GM10847 (cell line): ENCODE results near the gene AGTPBP1.

Experiments
- POLR2A ChIP-seq: IDR thresholded peaks from 2 replicates; pipeline ENCODE4 v1.6.1; 2011; ENCODE audit not compliant: insufficient read length; ENCODE audit errors: extremely low read depth

AGTPBP1 gene

DNA sequence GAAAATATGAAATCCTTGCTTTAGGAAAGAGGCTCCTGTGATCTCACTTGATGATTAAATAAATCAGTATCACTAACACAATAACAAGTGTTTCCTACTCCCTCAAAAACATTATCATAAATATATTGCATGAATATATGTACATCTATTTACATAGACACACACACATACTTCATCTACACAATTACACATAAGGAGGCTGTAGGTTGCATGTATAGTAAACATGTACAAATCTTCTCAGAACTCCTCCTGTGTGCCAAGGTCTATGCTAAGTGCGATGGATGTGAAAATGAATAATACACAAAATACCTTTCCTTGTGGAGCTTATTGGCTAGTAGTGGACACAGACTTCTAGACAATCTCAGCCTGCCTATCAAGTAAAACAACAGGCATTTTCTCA, 239.9 kb downstream of the AGTPBP1 start:
- no peak for TF ChIP-seq POLR2A

DNA sequence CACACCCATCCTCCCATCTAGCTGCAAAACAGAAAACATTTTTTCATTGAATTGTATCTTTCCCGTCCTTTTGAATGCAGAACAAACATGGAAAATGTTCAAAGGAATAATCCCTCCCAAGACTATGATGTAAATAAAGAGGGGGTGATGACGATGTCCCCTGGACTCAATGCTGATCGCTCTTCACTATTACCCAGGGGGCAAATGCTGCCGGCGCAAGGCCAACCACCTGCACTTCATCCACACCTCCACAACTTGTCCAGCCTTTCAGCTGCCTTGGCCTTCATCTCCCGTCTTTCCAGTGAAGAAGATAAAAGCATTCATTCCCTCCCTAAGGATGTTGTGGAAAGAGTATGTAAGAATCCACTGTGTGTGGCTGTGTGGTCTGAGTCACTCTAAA, 240.3 kb downstream of the AGTPBP1 start:
- no peak for TF ChIP-seq POLR2A
